HG03354 (cell line): Measurements from ENCODE around the gene TBC1D10A.

Experiments
- ATAC-seq: cut with Tn5 transposase; IDR thresholded peaks from one replicate; pipeline ENCODE4 v1.9.1; 2021; ENCODE audit warnings: mild to moderate bottlenecking; ENCODE audit not compliant: unreplicated experiment, poor library complexity, severe bottlenecking

TBC1D10A gene

GRCh38 chr22:30325065-30325720 is 1.5 kb downstream of the TBC1D10A start:
- no peak for ATAC-seq

GRCh38 chr22:30324014-30324730 is 2.6 kb downstream of the TBC1D10A start:
- ATAC-seq, result no peak

GRCh38 chr22:30323246-30323645 is 3.5 kb downstream of the TBC1D10A start:
- no peak for ATAC-seq

GRCh38 chr22:30321461-30321860 is 5.3 kb downstream of the TBC1D10A start:
- no peak for ATAC-seq

- no peak for ATAC-seq
Observed at GRCh38 chr22:30320021-30320556, 6.7 kb downstream of the TBC1D10A start.

GRCh38 chr22:30318799-30319419 is 7.8 kb downstream of the TBC1D10A start:
- ATAC-seq, result no peak

- no peak for ATAC-seq
Observed at GRCh38 chr22:30317778-30318177, 9.0 kb downstream of the TBC1D10A start.

- ATAC-seq, result no peak
Observed at GRCh38 chr22:30315962-30316576, 10.7 kb downstream of the TBC1D10A start.

GRCh38 chr22:30314915-30315314 is 11.8 kb downstream of the TBC1D10A start:
- ATAC-seq, result no peak

GRCh38 chr22:30313527-30314363 is 13.0 kb downstream of the TBC1D10A start:
- no peak for ATAC-seq

- no peak for ATAC-seq
Observed at GRCh38 chr22:30312053-30312452, 14.7 kb downstream of the TBC1D10A start.

GRCh38 chr22:30310881-30311771 is 15.6 kb downstream of the TBC1D10A start:
- no peak for ATAC-seq

- ATAC-seq, result no peak
Observed at GRCh38 chr22:30309951-30310741, 16.6 kb downstream of the TBC1D10A start.

- peak; percentile 47 for ATAC-seq
Observed at GRCh38 chr22:30308518-30309230, 18.1 kb downstream of the TBC1D10A start.

GRCh38 chr22:30308093-30308492 is 18.6 kb downstream of the TBC1D10A start:
- no peak for ATAC-seq

- no peak for ATAC-seq
Observed at GRCh38 chr22:30307041-30307574, 19.6 kb downstream of the TBC1D10A start.

- no peak for ATAC-seq
Observed at GRCh38 chr22:30306627-30307011, 20.1 kb downstream of the TBC1D10A start.
